Measurements from ENCODE around the gene CHST4. TPM values are rescaled to one million over a fixed set of nuclear protein-coding genes. Genes with fewer than 3 reads are reported as not detected.

Gene CHST4
- total and polyA plus RNA-seq, 9 of the 15 experiments (the other 6 are each of a cell fraction or from before 2014, with no cell fraction given), result 0.07 TPM; not detected in 8

GRCh38 chr16:71484006-71484893, 42.0 kb upstream of the CHST4 start (continued):
- no peak for TF ChIP-seq EZH2 (IDR thresholded peaks at IDR 0.05; ENCODE audit: borderline replicate concordance, low read depth, low read length)
- no peak for TF ChIP-seq BMI1 (IDR thresholded peaks at IDR 0.05; ENCODE audit: low read length)
- no peak for TF ChIP-seq ZNF41 (CRISPR knock-in tag; conservative IDR thresholded peaks at IDR 0.05)
- TF ChIP-seq ZBTB2 (IDR thresholded peaks at IDR 0.05), result no peak
- TF ChIP-seq ZFP1 (CRISPR knock-in tag; IDR thresholded peaks at IDR 0.05), result no peak
- no peak for TF ChIP-seq TAL1 (IDR thresholded peaks at IDR 0.05)
- TF ChIP-seq ZNF408 (CRISPR knock-in tag; IDR thresholded peaks at IDR 0.05; ENCODE audit: low read depth), result no peak
- TF ChIP-seq ZNF217 (CRISPR knock-in tag; IDR thresholded peaks at IDR 0.05), result no peak
- TF ChIP-seq ZNF696 (CRISPR knock-in tag; conservative IDR thresholded peaks at IDR 0.05), result no peak
- TF ChIP-seq ZNF444 (CRISPR knock-in tag; IDR thresholded peaks at IDR 0.05), result no peak
- TF ChIP-seq DLX4 (CRISPR knock-in tag; IDR thresholded peaks at IDR 0.05), result no peak
- TF ChIP-seq ZBTB12 (CRISPR knock-in tag; IDR thresholded peaks at IDR 0.05), result peak; percentile 76
- no peak for TF ChIP-seq ZNF274 (IDR thresholded peaks at IDR 0.05; ENCODE audit: borderline replicate concordance, low read depth, low read length)
- TF ChIP-seq STAT5A (IDR thresholded peaks at IDR 0.05; ENCODE audit: borderline replicate concordance, low read length), result no peak
- peak; percentile 33; the same call in 1 of the 2 replicates for TF ChIP-seq ARID4B (CRISPR knock-in tag; IDR thresholded peaks at IDR 0.05)
- TF ChIP-seq GMEB1 (CRISPR knock-in tag; IDR thresholded peaks at IDR 0.05), result peak; percentile 44
- no peak for TF ChIP-seq CEBPB (tag; IDR thresholded peaks at IDR 0.05)

Data from K562 (cell line).